ENCODE measurements around the gene CARM1. TPM values are rescaled to one million over a fixed set of nuclear protein-coding genes. Genes with fewer than 3 reads are reported as not detected.

CARM1 gene
- total RNA-seq, 1 experiment from 2014 or later = 51.7 TPM

DNA sequence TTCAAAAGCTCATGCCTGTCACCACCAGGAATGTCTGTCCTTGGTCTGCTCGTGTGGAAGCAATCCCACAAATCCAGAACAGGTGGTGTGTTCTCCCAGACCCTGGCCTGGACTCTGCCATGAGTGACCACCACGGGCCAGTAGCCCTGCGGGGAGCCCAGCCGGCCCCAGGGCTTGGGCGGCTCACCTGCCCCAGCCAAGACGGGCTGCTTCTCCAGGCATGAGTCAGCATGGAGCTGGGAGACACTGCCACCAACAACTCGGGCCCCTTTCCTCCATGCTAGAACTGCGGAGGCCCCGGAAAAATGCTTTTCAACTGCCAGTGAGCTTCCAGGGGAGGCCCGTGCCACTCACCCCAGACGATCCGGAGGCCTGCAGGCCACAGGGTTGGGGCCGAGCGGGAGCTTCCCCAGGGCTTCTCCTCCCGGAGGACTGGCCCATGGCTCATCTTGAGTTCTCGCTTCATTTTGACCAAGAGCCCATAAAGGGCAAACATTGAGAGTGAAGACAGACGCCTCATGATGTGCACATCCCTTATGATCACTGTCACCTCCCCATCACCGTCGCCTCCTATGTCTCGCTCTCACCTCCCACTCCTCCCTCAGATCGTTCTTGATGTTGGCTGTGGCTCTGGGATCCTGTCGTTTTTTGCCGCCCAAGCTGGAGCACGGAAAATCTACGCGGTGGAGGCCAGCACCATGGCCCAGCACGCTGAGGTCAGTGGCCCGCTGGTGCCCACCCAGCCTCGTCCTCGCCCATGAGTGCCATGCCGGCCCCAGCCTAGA lies 40.4 kb downstream of the CARM1 start:
- BruUV-seq (replicated peaks) = no TSS peak
- Mint-ChIP-seq H3K27me3 (ENCODE audit: insufficient read depth, unreplicated experiment) (no peaks in the 10 kb centered on the region), H3K27ac (ENCODE audit: low read depth, unreplicated experiment) (no peak overlapping the region), H3K36me3 (ENCODE audit: insufficient read depth, unreplicated experiment) (peaks cover 80% of the 10 kb centered on the region), H3K4me3 (ENCODE audit: unreplicated experiment) (no peak overlapping the region), H3K9me3 (ENCODE audit: unreplicated experiment) (no peaks in the 10 kb centered on the region), H3K4me1 (ENCODE audit: insufficient read depth, unreplicated experiment) (peaks cover 5% of the 10 kb centered on the region)
- TF ChIP-seq CTCF (IDR thresholded peaks at IDR 0.05; ENCODE audit: unreplicated experiment) = no peak
- no peak for DNase-seq (ENCODE audit: unreplicated experiment)
- CTCF ChIA-PET = interaction anchor here (0.5 to 0.8 kb wide), 3 partner anchors 12 to 211 kb away, joined by 3 to 4 read pairs (median 3); no protein-coding TSS in a partner anchor
- POLR2A ChIA-PET = interaction anchor here (0.7 kb wide), 1 partner anchor 13 kb away, joined by 3 read pairs; no protein-coding TSS in a partner anchor
- intact Hi-C loops (cut with micrococcal nuclease) = no loop called here

- Mint-ChIP-seq H3K9me3 (ENCODE audit: unreplicated experiment) (no peaks in the 10 kb centered on the region), H3K27me3 (ENCODE audit: insufficient read depth, unreplicated experiment) (no peaks in the 10 kb centered on the region), H3K4me1 (ENCODE audit: insufficient read depth, unreplicated experiment) (peaks cover 5% of the 10 kb centered on the region), H3K36me3 (ENCODE audit: insufficient read depth, unreplicated experiment) (peaks cover 85% of the 10 kb centered on the region), H3K4me3 (ENCODE audit: unreplicated experiment) (no peak overlapping the region), H3K27ac (ENCODE audit: low read depth, unreplicated experiment) (no peak overlapping the region)
- BruUV-seq (replicated peaks) = no TSS peak
- DNase-seq (ENCODE audit: unreplicated experiment) = no peak
- CTCF ChIA-PET = no interaction called here
- no peak for TF ChIP-seq CTCF (IDR thresholded peaks at IDR 0.05; ENCODE audit: unreplicated experiment)
- intact Hi-C loops (cut with micrococcal nuclease) = no loop called here
- POLR2A ChIA-PET = interaction anchor here (0.6 kb wide), 1 partner anchor 8 kb away, joined by 3 read pairs; no protein-coding TSS in a partner anchor
These were observed 41.3 kb downstream of the CARM1 start for GRCh38 chr19:10912619-10913018.

- BruUV-seq (replicated peaks) = no TSS peak
- H3K27ac Mint-ChIP-seq (ENCODE audit: low read depth, unreplicated experiment) = no peak overlapping the region
- POLR2A ChIA-PET = no interaction called here
- peaks cover 83% of the 10 kb centered on the region for H3K36me3 Mint-ChIP-seq (ENCODE audit: insufficient read depth, unreplicated experiment)
- no peak for TF ChIP-seq CTCF (IDR thresholded peaks at IDR 0.05; ENCODE audit: unreplicated experiment)
- intact Hi-C loops (cut with micrococcal nuclease) = no loop called here
- H3K4me1 Mint-ChIP-seq (ENCODE audit: insufficient read depth, unreplicated experiment) = peaks cover 5% of the 10 kb centered on the region
- no peaks in the 10 kb centered on the region for H3K9me3 Mint-ChIP-seq (ENCODE audit: unreplicated experiment)
- no peaks in the 10 kb centered on the region for H3K27me3 Mint-ChIP-seq (ENCODE audit: insufficient read depth, unreplicated experiment)
- DNase-seq (ENCODE audit: unreplicated experiment) = no peak
- CTCF ChIA-PET = interaction anchor here (0.6 kb wide), 2 partner anchors 249 to 285 kb away, joined by 3 read pairs; no protein-coding TSS in a partner anchor
- H3K4me3 Mint-ChIP-seq (ENCODE audit: unreplicated experiment) = no peak overlapping the region
These were observed 42.5 kb downstream of the CARM1 start for GRCh38 chr19:10913716-10914340.
